Stimulated activated CD4-positive, alpha-beta T cell treated with anti-CD3 and anti-CD28 coated beads, Interleukin-2, amount 100 ng/mL, for 24 hours (primary cell): Measurements from ENCODE around the gene ZFYVE9.

Experiments
- DNase-seq, 2 donors: peaks; one replicate each; pipeline ENCODE4 v3.0.0-alpha.2; 2020

Gene ZFYVE9

GRCh38 chr1:52393174-52393573, 251.3 kb downstream of the ZFYVE9 start:
- no peak for DNase-seq
